PC-3 (cell line): ENCODE results near the gene PLSCR3. TPM values are rescaled to one million over a fixed set of nuclear protein-coding genes. Genes with fewer than 3 reads are reported as not detected.
A peak's percentile ranks its signal among the peaks of the same experiment; 100 is the strongest.

Experiments
- ATAC-seq: fragments of 200-7000 bp; cut with Tn5 transposase; 2 replicates; pipeline ENCODE4 v1.9.1; 2020; ENCODE audit warnings: mild to moderate bottlenecking, moderate library complexity
- BruUV-seq: library from RNA; stranded (reverse); fragments of 400-500 nt; replicated peaks from 2 replicates; lab custom pipeline; 2021; lab: Mats Ljungman, UMichigan
- CTCF ChIA-PET: fragments of 300-600 bp; sonication (Branson Sonifier 250); formaldehyde crosslinking; loops from one replicate; lab custom pipeline; 2022; ENCODE audit warnings: antibody characterized with exemption; lab: Charles Lee
- POLR2A ChIA-PET: fragments of 300-600 bp; sonication (Branson Sonifier 250); formaldehyde crosslinking; loops from one replicate; lab custom pipeline; 2022; ENCODE audit warnings: antibody characterized with exemption; ENCODE audit not compliant: unreplicated experiment; lab: Charles Lee
- DNase-seq: peaks from one replicate; pipeline ENCODE4 v3.0.0-alpha.2; 2015
- H2AFZ ChIP-seq: fragments of 300-600 bp; sonication (generic); 2 replicates; pipeline ENCODE4 v1.6.0; 2016; ENCODE audit warnings: antibody characterized with exemption, low read length
- H3F3A ChIP-seq: fragments of 300-600 bp; sonication (generic); one replicate; pipeline ENCODE4 v1.6.0; 2017; ENCODE audit warnings: antibody characterized with exemption, low read length, control low read depth, mild to moderate bottlenecking; ENCODE audit not compliant: unreplicated experiment
- H3K27ac ChIP-seq: fragments of 300-600 bp; sonication (generic); 2 replicates; pipeline ENCODE4 v1.5.1; 2016; ENCODE audit warnings: mild to moderate bottlenecking, low read length
- H3K27me3 ChIP-seq: fragments of 300-600 bp; sonication (generic); 2 replicates; pipeline ENCODE4 v1.6.1; 2016; ENCODE audit warnings: low read length, mixed read lengths
- H3K36me3 ChIP-seq: fragments of 300-600 bp; sonication (generic); 2 replicates; pipeline ENCODE4 v1.6.1; 2016; ENCODE audit warnings: low read depth, mixed run types, low read length, mixed read lengths
- H3K4me1 ChIP-seq: fragments of 300-600 bp; sonication (generic); 2 replicates; pipeline ENCODE4 v1.5.1; 2016; ENCODE audit warnings: low read length; ENCODE audit not compliant: insufficient read depth
- H3K4me2 ChIP-seq: fragments of 300-600 bp; sonication (generic); 2 replicates; pipeline ENCODE4 v1.6.0; 2016; ENCODE audit warnings: low read length
- H3K4me3 ChIP-seq: fragments of 300-600 bp; sonication (generic); 2 replicates; pipeline ENCODE4 v1.5.1; 2016; ENCODE audit warnings: mild to moderate bottlenecking, low read length, mixed read lengths
- H3K79me2 ChIP-seq: fragments of 300-600 bp; sonication (generic); 2 replicates; pipeline ENCODE4 v1.6.1; 2017; ENCODE audit warnings: low read length, mixed read lengths
- H3K9ac ChIP-seq: fragments of 300-600 bp; sonication (generic); 2 replicates; pipeline ENCODE4 v1.6.0; 2016; ENCODE audit warnings: mild to moderate bottlenecking, low read length
- H3K9me2 ChIP-seq: fragments of 300-600 bp; sonication (generic); replicated peaks from 2 replicates; pipeline ENCODE4 v1.6.1; 2016; ENCODE audit warnings: mixed run types, low read length, mixed read lengths
- H3K9me3 ChIP-seq: fragments of 300-600 bp; sonication (generic); 2 replicates; pipeline ENCODE4 v1.6.1; 2016; ENCODE audit warnings: low read length, mixed read lengths
- H4K20me1 ChIP-seq: fragments of 300-600 bp; sonication (generic); 2 replicates; pipeline ENCODE4 v1.6.1; 2016; ENCODE audit warnings: low read length, mixed read lengths
- EZH2 ChIP-seq: fragments of 300-600 bp; sonication (generic); IDR thresholded peaks from one replicate; pipeline ENCODE4 v1.6.1; 2017; ENCODE audit warnings: antibody characterized with exemption, mild to moderate bottlenecking, low read length; ENCODE audit not compliant: unreplicated experiment
- EZH2phosphoT487 ChIP-seq: fragments of 300-600 bp; sonication (generic); IDR thresholded peaks from 2 replicates; pipeline ENCODE4 v1.6.1; 2018; ENCODE audit warnings: mild to moderate bottlenecking, antibody characterized with exemption, low read length, borderline replicate concordance
- intact Hi-C: fragments of 100-400 bp; cut with micrococcal nuclease; formaldehyde crosslinking; loops from 2 replicates; pipeline ENCODE4 v1.9.0; 2023
- total RNA-seq: library from RNA; depleted of rRNA; stranded (reverse); fragments of >200 nt; gene quantifications from 2 replicates; pipeline ENCODE4 v1.2.3, GENCODE V29; 2014
- TF ChIP-seq, protein P1 (sequence below): fragments of 300-600 bp; sonication (generic); conservative IDR thresholded peaks from 2 replicates; pipeline ENCODE4 v1.5.1; 2017; ENCODE audit warnings: antibody characterized with exemption, low read depth, mild to moderate bottlenecking, low read length

Gene PLSCR3
- total RNA-seq, 1 experiment from 2014 or later: 62.7 TPM

DNA sequence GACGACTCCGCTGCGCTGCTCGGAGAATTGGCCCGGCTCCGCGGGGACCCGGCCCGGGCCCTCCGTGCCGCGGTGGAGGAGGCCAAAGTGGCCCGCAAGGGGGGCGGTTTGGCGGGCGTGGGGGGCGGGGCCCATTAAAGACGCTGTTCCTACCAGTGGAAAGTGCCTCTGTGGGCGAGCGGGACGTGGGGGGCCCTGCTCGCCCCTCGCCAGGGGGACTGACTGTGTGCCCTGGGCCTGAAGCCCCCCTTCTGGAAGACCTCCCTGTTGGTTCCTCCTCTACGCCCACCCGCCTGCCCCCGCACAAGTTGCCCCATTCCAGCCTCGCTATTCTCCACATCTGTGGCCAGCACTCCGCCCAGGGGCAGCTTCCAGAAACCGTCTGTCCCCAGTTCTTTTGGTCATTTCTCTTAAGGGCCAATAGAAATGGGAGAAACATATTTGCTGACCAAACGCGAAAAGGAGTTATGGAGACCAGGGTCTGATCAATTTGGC, 43.1 kb upstream of the PLSCR3 start:
- no TSS peak for BruUV-seq
- Histone ChIP-seq H3K4me1 (peaks cover 4% of the 10 kb centered on the region; the same call in 1 of the 2 replicates), H3K9ac (peak overlapping the region; percentile 70; the same call in 1 of the 2 replicates), H3K4me3 (peak overlapping the region; percentile 71), H3K79me2 (0 out of 2 replicates have a peak, but pooled peaks cover 5% of the 10 kb centered on the region), H3K9me2 (no peaks in the 10 kb centered on the region), H3K27me3 (no peaks in the 10 kb centered on the region), H3K27ac (no peak overlapping the region), H2AFZ (peak overlapping the region; percentile 57; the same call in 1 of the 2 replicates), H3K4me2 (peak overlapping the region; percentile 85), H3K9me3 (no peaks in the 10 kb centered on the region), H3F3A (no peaks in the 10 kb centered on the region), H3K36me3 (no peaks in the 10 kb centered on the region), H4K20me1 (no peaks in the 10 kb centered on the region)
- intact Hi-C loops: loop anchor here (5.0 kb wide), 2 partner anchors 85 to 250 kb away; partner anchors contain the start of genes KCTD11, TP53 and WRAP53
- no peak for TF ChIP-seq EZH2phosphoT487
- TF ChIP-seq EZH2: no peak
- TF ChIP-seq, protein P1, sequence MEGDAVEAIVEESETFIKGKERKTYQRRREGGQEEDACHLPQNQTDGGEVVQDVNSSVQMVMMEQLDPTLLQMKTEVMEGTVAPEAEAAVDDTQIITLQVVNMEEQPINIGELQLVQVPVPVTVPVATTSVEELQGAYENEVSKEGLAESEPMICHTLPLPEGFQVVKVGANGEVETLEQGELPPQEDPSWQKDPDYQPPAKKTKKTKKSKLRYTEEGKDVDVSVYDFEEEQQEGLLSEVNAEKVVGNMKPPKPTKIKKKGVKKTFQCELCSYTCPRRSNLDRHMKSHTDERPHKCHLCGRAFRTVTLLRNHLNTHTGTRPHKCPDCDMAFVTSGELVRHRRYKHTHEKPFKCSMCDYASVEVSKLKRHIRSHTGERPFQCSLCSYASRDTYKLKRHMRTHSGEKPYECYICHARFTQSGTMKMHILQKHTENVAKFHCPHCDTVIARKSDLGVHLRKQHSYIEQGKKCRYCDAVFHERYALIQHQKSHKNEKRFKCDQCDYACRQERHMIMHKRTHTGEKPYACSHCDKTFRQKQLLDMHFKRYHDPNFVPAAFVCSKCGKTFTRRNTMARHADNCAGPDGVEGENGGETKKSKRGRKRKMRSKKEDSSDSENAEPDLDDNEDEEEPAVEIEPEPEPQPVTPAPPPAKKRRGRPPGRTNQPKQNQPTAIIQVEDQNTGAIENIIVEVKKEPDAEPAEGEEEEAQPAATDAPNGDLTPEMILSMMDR: no peak
- ATAC-seq: no peak
- no peak for DNase-seq
- POLR2A ChIA-PET: no interaction called here
- CTCF ChIA-PET: interaction anchor here (0.6 to 1.7 kb wide), 5 partner anchors 34 to 179 kb away, joined by 3 to 9 read pairs (median 6); partner anchors contain the start of gene TMEM256

DNA sequence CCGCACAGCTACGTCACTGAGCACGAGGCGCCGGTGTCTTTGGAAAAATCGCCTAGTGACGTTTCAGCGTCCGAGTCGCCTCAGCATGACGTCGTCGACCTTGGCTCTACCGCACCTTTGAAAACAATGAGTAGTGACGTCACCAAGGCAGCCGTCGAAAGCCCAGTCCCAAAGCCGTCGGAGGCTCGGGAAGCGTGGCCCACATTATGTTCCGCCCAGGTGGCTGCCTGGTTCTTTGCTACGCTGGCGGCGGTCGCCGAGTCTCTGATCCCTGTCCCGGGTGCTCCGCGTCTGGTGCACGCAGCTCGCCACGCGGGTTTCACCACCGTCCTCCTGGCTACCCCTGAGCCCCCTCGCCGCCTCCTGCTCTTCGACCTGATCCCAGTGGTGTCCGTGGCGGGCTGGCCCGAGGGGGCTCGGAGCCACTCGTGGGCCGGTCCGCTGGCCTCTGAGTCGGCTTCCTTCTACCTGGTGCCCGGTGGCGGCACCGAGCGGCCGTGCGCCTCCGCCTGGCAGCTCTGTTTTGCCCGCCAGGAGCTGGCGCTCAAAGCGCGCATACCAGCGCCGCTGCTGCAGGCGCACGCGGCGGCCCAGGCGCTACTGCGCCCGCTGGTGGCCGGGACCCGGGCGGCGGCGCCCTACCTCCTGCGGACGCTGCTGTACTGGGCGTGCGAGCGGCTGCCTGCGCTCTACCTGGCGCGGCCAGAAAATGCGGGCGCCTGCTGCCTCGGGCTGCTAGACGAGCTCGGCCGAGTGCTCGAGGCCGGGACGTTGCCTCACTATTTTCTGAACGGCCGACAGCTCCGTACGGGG, 42.4 kb upstream of the PLSCR3 start:
- no TSS peak for BruUV-seq
- ATAC-seq (peak; percentile 72), DNase-seq (peak; percentile 89)
- Histone ChIP-seq H3K4me3 (peak overlapping the region; percentile 71), H3K4me2 (peak overlapping the region; percentile 85), H2AFZ (peak overlapping the region; percentile 57), H3K79me2 (0 out of 2 replicates have a peak, but pooled peaks cover 5% of the 10 kb centered on the region), H3K27ac (peak overlapping the region; percentile 40), H3K9ac (peak overlapping the region; percentile 70), H3K27me3 (no peaks in the 10 kb centered on the region), H3K9me3 (no peaks in the 10 kb centered on the region), H3K36me3 (no peaks in the 10 kb centered on the region), H3K4me1 (peaks cover 4% of the 10 kb centered on the region; the same call in 1 of the 2 replicates), H4K20me1 (no peaks in the 10 kb centered on the region), H3K9me2 (no peaks in the 10 kb centered on the region), H3F3A (no peaks in the 10 kb centered on the region)
- TF ChIP-seq EZH2phosphoT487: no peak
- TF ChIP-seq, protein P1: peak; percentile 70
- TF ChIP-seq EZH2: no peak
- POLR2A ChIA-PET: no interaction called here
- intact Hi-C loops: loop anchor here (5.0 kb wide), 2 partner anchors 84 to 251 kb away; partner anchors contain the start of genes KCTD11, TP53 and WRAP53
- CTCF ChIA-PET: interaction anchor here (0.6 to 1.7 kb wide), 6 partner anchors 33 to 178 kb away, joined by 3 to 9 read pairs (median 4); partner anchors contain the start of gene TMEM256
